ENCODE data around the gene WSB1.
A peak's percentile ranks its signal among the peaks of the same experiment; 100 is the strongest.

Gene WSB1

GRCh38 chr17:27338536-27338985 lies 44.6 kb downstream of the WSB1 start:
- Histone ChIP-seq H3K27me3 (ENCODE audit: insufficient read depth, low read length, poor library complexity) (no peaks in the 10 kb centered on the region), H3K79me2 (ENCODE audit: insufficient read depth, low read length) (no peaks in the 10 kb centered on the region), H3K4me3 (ENCODE audit: low read depth in 1 of 2, low read length in 2 of 2) (no peak overlapping the region), H3K4me2 (ENCODE audit: insufficient read depth, low read length) (no peak overlapping the region), H2AFZ (ENCODE audit: low read depth, low read length) (no peak overlapping the region), H3K4me1 (ENCODE audit: insufficient read depth, low read length) (peaks cover 5% of the 10 kb centered on the region), H3K9ac (ENCODE audit: low read depth, low read length) (no peak overlapping the region), H3K36me3 (ENCODE audit: insufficient read depth, low read length) (no peaks in the 10 kb centered on the region), H3K27ac (ENCODE audit: low read length) (no peak overlapping the region), H4K20me1 (ENCODE audit: insufficient read depth, low read length) (no peaks in the 10 kb centered on the region), H3K9me3 (ENCODE audit: insufficient read depth, low read length, severe bottlenecking) (no peaks in the 10 kb centered on the region)
- TF ChIP-seq CTCF (IDR thresholded peaks at IDR 0.05; ENCODE audit: borderline replicate concordance, extremely low read depth, low read length, poor library complexity, severe bottlenecking) (no peak), EZH2 (IDR thresholded peaks at IDR 0.05; ENCODE audit: borderline replicate concordance, low read depth, low read length, severe bottlenecking) (no peak)
- ATAC-seq (ENCODE audit: insufficient read depth, low read depth) = no peak
- DNase-seq = no peak

- H3K9me3 ChIP-seq (ENCODE audit: insufficient read depth, low read length, severe bottlenecking) = no peaks in the 10 kb centered on the region
- H3K4me2 ChIP-seq (ENCODE audit: insufficient read depth, low read length) = no peak overlapping the region
- ATAC-seq (ENCODE audit: insufficient read depth, low read depth) (no peak), DNase-seq (no peak)
- no peaks in the 10 kb centered on the region for H4K20me1 ChIP-seq (ENCODE audit: insufficient read depth, low read length)
- H3K27ac ChIP-seq (ENCODE audit: low read length) = no peak overlapping the region
- TF ChIP-seq EZH2 (IDR thresholded peaks at IDR 0.05; ENCODE audit: borderline replicate concordance, low read depth, low read length, severe bottlenecking) (no peak), CTCF (IDR thresholded peaks at IDR 0.05; ENCODE audit: borderline replicate concordance, extremely low read depth, low read length, poor library complexity, severe bottlenecking) (no peak)
- no peaks in the 10 kb centered on the region for H3K4me1 ChIP-seq (ENCODE audit: insufficient read depth, low read length)
- H3K36me3 ChIP-seq (ENCODE audit: insufficient read depth, low read length) = no peaks in the 10 kb centered on the region
- H3K27me3 ChIP-seq (ENCODE audit: insufficient read depth, low read length, poor library complexity) = no peaks in the 10 kb centered on the region
- no peak overlapping the region for H3K9ac ChIP-seq (ENCODE audit: low read depth, low read length)
- no peak overlapping the region for H2AFZ ChIP-seq (ENCODE audit: low read depth, low read length)
- H3K4me3 ChIP-seq (ENCODE audit: low read depth in 1 of 2, low read length in 2 of 2) = no peak overlapping the region
- no peaks in the 10 kb centered on the region for H3K79me2 ChIP-seq (ENCODE audit: insufficient read depth, low read length)
Observed at GRCh38 chr17:27339198-27339835, 45.4 kb downstream of the WSB1 start.

GRCh38 chr17:27339836-27340550 lies 46.1 kb downstream of the WSB1 start:
- no peak overlapping the region for H3K4me2 ChIP-seq (ENCODE audit: insufficient read depth, low read length)
- H3K27me3 ChIP-seq (ENCODE audit: insufficient read depth, low read length, poor library complexity) = no peaks in the 10 kb centered on the region
- no peaks in the 10 kb centered on the region for H3K36me3 ChIP-seq (ENCODE audit: insufficient read depth, low read length)
- ATAC-seq (ENCODE audit: insufficient read depth, low read depth) (no peak), DNase-seq (peak; percentile 23)
- no peak overlapping the region for H3K9ac ChIP-seq (ENCODE audit: low read depth, low read length)
- no peaks in the 10 kb centered on the region for H3K4me1 ChIP-seq (ENCODE audit: insufficient read depth, low read length)
- H3K27ac ChIP-seq (ENCODE audit: low read length) = no peak overlapping the region
- H3K79me2 ChIP-seq (ENCODE audit: insufficient read depth, low read length) = no peaks in the 10 kb centered on the region
- H3K4me3 ChIP-seq (ENCODE audit: low read depth in 1 of 2, low read length in 2 of 2) = no peak overlapping the region
- no peaks in the 10 kb centered on the region for H3K9me3 ChIP-seq (ENCODE audit: insufficient read depth, low read length, severe bottlenecking)
- no peaks in the 10 kb centered on the region for H4K20me1 ChIP-seq (ENCODE audit: insufficient read depth, low read length)
- H2AFZ ChIP-seq (ENCODE audit: low read depth, low read length) = no peak overlapping the region
- no peak for TF ChIP-seq CTCF (IDR thresholded peaks at IDR 0.05; ENCODE audit: borderline replicate concordance, extremely low read depth, low read length, poor library complexity, severe bottlenecking)
- no peak for TF ChIP-seq EZH2 (IDR thresholded peaks at IDR 0.05; ENCODE audit: borderline replicate concordance, low read depth, low read length, severe bottlenecking)

Measured in DND-41 (cell line).